Panc1 (cell line): Measurements from ENCODE around the gene SDR39U1. TPM values are rescaled to one million over a fixed set of nuclear protein-coding genes. Genes with fewer than 3 reads are reported as not detected.

Source experiments
- ATAC-seq: fragments of 200-7000 bp; cut with Tn5 transposase; 2 replicates; pipeline ENCODE4 v1.9.1; 2020; ENCODE audit warnings: mild to moderate bottlenecking, moderate library complexity
- BruUV-seq: library from RNA; stranded (reverse); fragments of 400-500 nt; replicated peaks from 2 replicates; lab custom pipeline; 2021; lab: Mats Ljungman, UMichigan
- CTCF ChIA-PET: fragments of 300-600 bp; sonication (Branson Sonifier 250); formaldehyde crosslinking; loops from one replicate; lab custom pipeline; 2022; ENCODE audit warnings: antibody characterized with exemption; lab: Charles Lee
- POLR2A ChIA-PET: fragments of 300-600 bp; sonication (Branson Sonifier 250); formaldehyde crosslinking; loops from one replicate; lab custom pipeline; 2022; ENCODE audit warnings: antibody characterized with exemption; lab: Charles Lee
- DNase-seq: peaks from one replicate; pipeline ENCODE4 v3.0.0-alpha.2; 2010; ENCODE audit warnings: low read depth, low spot score
- H3K27ac ChIP-seq: 2 replicates; pipeline ENCODE4 v1.5.1; 2011; ENCODE audit warnings: mild to moderate bottlenecking, low read length, inconsistent platforms
- H3K27me3 ChIP-seq: fragments of 200-500 bp; sonication (Bioruptor generic); 2 replicates; pipeline ENCODE4 v1.6.0; 2014; ENCODE audit warnings: low read length, inconsistent platforms; ENCODE audit not compliant: control insufficient read depth, insufficient read depth
- H3K36me3 ChIP-seq: fragments of 200-500 bp; sonication (Bioruptor generic); 2 replicates; pipeline ENCODE4 v1.5.1; 2014; ENCODE audit warnings: inconsistent platforms, mild to moderate bottlenecking, low read length, moderate library complexity; ENCODE audit not compliant: control insufficient read depth, insufficient read depth
- H3K4me1 ChIP-seq: 2 replicates; pipeline ENCODE4 v1.5.1; 2011; ENCODE audit warnings: inconsistent platforms, mild to moderate bottlenecking, low read length, moderate library complexity; ENCODE audit not compliant: control insufficient read depth, insufficient read depth
- H3K4me3 ChIP-seq, 2 experiments: 2 replicates each; pipeline ENCODE4 v1.5.1; 2011 to 2012; ENCODE audit warnings: low read depth in 2 of 2, low read length in 2 of 2, mild to moderate bottlenecking in 2 of 2, inconsistent platforms in 1 of 2, moderate library complexity in 1 of 2
- H3K9me3 ChIP-seq: fragments of 200-500 bp; sonication (Bioruptor generic); 2 replicates; pipeline ENCODE4 v1.5.1; 2014; ENCODE audit warnings: low read depth, mild to moderate bottlenecking, inconsistent platforms, low read length, moderate library complexity; ENCODE audit not compliant: control insufficient read depth, insufficient read depth
- POLR2AphosphoS5 ChIP-seq: IDR thresholded peaks from 2 replicates; pipeline ENCODE4 v1.6.1; 2012; ENCODE audit warnings: mild to moderate bottlenecking, low read depth, low read length, moderate library complexity
- SIN3A ChIP-seq: IDR thresholded peaks from 2 replicates; pipeline ENCODE4 v1.6.1; 2012; ENCODE audit warnings: low read depth, mild to moderate bottlenecking, low read length, moderate library complexity, borderline replicate concordance; ENCODE audit not compliant: insufficient read depth
- TCF7L2 ChIP-seq: IDR thresholded peaks from 2 replicates; pipeline ENCODE4 v1.6.1; 2011; ENCODE audit warnings: mild to moderate bottlenecking, low read depth, low read length, inconsistent platforms
- in situ Hi-C: cut with HindIII; loops from 2 replicates; pipeline ENCODE4 v1.10.0; 2016; ENCODE audit warnings: low sequenced_read_pairs, low pct_unique_long_range_greater_than_20kb
- intact Hi-C: fragments of 100-400 bp; cut with micrococcal nuclease; formaldehyde crosslinking; loops from one replicate; pipeline ENCODE4 v1.10.0; 2022; ENCODE audit not compliant: unreplicated experiment
- total RNA-seq: library from RNA; stranded (reverse); gene quantifications from one replicate; pipeline ENCODE4 v1.2.1, GENCODE V29; 2021; ENCODE audit not compliant: unreplicated experiment
- TF ChIP-seq, protein P1 (sequence below), 2 experiments: IDR thresholded peaks; 2 replicates each; pipeline ENCODE4 v1.6.1; 2011 to 2012; ENCODE audit warnings: low read depth in 2 of 2, control low read depth in 1 of 2, low read length in 1 of 2, mild to moderate bottlenecking in 1 of 2, moderate library complexity in 1 of 2; ENCODE audit not compliant: insufficient read depth in 1 of 2
- TF ChIP-seq, protein P2 (sequence below): fragments of 450-650 bp; IDR thresholded peaks from 2 replicates; pipeline ENCODE4 v1.5.1; 2017; ENCODE audit warnings: mild to moderate bottlenecking

Gene SDR39U1
- total RNA-seq, 1 experiment from 2014 or later: 54.2 TPM

DNA sequence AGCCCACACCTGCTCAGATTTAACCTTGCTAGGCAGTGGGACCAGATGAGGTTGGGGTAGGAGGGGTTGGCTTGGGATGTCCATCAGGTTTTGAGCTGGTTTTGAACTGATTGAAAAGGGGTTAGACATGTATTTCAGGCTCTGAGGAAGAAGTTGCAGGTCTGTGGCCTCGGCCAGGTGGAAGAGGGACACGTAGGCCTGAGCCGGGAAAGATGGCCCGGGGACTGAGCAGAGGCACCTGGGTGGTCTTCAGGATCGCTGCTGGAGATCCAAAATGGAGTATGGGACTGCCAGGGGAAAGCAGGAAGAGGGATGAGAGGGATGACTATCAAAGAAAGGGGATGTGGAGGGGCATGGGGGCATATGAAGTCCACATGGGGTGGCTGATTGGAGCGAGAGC is 36.2 kb downstream of the SDR39U1 start:
- H3K9me3 ChIP-seq: no peaks in the 10 kb centered on the region
- no peak overlapping the region for H3K4me3 ChIP-seq
- H3K36me3 ChIP-seq: no peaks in the 10 kb centered on the region
- intact Hi-C loops: no loop called here
- ChIA-PET POLR2A (no interaction called here), CTCF (no interaction called here)
- in situ Hi-C loops: no loop called here
- H3K27ac ChIP-seq: no peak overlapping the region
- BruUV-seq: no TSS peak
- no peak for TF ChIP-seq TCF7L2
- no peak for TF ChIP-seq POLR2AphosphoS5
- TF ChIP-seq, protein P1, sequence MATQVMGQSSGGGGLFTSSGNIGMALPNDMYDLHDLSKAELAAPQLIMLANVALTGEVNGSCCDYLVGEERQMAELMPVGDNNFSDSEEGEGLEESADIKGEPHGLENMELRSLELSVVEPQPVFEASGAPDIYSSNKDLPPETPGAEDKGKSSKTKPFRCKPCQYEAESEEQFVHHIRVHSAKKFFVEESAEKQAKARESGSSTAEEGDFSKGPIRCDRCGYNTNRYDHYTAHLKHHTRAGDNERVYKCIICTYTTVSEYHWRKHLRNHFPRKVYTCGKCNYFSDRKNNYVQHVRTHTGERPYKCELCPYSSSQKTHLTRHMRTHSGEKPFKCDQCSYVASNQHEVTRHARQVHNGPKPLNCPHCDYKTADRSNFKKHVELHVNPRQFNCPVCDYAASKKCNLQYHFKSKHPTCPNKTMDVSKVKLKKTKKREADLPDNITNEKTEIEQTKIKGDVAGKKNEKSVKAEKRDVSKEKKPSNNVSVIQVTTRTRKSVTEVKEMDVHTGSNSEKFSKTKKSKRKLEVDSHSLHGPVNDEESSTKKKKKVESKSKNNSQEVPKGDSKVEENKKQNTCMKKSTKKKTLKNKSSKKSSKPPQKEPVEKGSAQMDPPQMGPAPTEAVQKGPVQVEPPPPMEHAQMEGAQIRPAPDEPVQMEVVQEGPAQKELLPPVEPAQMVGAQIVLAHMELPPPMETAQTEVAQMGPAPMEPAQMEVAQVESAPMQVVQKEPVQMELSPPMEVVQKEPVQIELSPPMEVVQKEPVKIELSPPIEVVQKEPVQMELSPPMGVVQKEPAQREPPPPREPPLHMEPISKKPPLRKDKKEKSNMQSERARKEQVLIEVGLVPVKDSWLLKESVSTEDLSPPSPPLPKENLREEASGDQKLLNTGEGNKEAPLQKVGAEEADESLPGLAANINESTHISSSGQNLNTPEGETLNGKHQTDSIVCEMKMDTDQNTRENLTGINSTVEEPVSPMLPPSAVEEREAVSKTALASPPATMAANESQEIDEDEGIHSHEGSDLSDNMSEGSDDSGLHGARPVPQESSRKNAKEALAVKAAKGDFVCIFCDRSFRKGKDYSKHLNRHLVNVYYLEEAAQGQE (IDR thresholded peaks at IDR 0.05; ENCODE audit: insufficient read depth in 1 of 2, low read depth in 2 of 2, low read length in 1 of 2): no peak
- TF ChIP-seq SIN3A: no peak
- TF ChIP-seq, protein P2, sequence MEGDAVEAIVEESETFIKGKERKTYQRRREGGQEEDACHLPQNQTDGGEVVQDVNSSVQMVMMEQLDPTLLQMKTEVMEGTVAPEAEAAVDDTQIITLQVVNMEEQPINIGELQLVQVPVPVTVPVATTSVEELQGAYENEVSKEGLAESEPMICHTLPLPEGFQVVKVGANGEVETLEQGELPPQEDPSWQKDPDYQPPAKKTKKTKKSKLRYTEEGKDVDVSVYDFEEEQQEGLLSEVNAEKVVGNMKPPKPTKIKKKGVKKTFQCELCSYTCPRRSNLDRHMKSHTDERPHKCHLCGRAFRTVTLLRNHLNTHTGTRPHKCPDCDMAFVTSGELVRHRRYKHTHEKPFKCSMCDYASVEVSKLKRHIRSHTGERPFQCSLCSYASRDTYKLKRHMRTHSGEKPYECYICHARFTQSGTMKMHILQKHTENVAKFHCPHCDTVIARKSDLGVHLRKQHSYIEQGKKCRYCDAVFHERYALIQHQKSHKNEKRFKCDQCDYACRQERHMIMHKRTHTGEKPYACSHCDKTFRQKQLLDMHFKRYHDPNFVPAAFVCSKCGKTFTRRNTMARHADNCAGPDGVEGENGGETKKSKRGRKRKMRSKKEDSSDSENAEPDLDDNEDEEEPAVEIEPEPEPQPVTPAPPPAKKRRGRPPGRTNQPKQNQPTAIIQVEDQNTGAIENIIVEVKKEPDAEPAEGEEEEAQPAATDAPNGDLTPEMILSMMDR: no peak
- ATAC-seq: no peak
- peaks cover 3% of the 10 kb centered on the region for H3K27me3 ChIP-seq
- DNase-seq: no peak
- no peaks in the 10 kb centered on the region for H3K4me1 ChIP-seq

DNA sequence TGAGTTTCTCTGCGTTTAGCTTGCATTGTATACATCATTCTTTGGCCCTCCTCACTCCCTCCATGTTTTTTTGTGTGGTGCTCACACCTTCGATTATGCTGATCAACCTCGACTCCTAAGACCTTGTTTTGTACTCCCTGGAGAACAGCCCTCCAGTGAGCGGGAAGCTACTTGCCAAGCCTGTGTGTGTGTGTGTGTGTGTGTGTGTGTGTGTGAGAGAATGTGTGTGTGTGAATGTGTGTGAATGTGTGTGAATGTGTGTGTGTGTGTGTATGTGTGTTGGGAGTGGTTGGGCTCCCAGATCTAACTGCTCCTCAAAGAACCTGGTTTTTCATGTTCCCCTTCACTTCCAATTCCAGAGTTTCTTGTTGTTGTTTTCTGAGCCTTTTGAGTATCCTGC is 37.8 kb downstream of the SDR39U1 start:
- intact Hi-C loops (no loop called here), in situ Hi-C loops (no loop called here)
- no peak for ATAC-seq
- Histone ChIP-seq H3K4me3 (no peak overlapping the region), H3K27me3 (peaks cover 3% of the 10 kb centered on the region), H3K4me1 (no peaks in the 10 kb centered on the region), H3K27ac (no peak overlapping the region), H3K36me3 (no peaks in the 10 kb centered on the region), H3K9me3 (no peaks in the 10 kb centered on the region)
- POLR2A ChIA-PET: no interaction called here
- TF ChIP-seq, protein P1 (IDR thresholded peaks at IDR 0.05; ENCODE audit: insufficient read depth in 1 of 2, low read depth in 2 of 2, low read length in 1 of 2): no peak
- no peak for TF ChIP-seq POLR2AphosphoS5
- TF ChIP-seq TCF7L2: no peak
- no peak for TF ChIP-seq SIN3A
- TF ChIP-seq, protein P2: no peak
- CTCF ChIA-PET: no interaction called here
- no TSS peak for BruUV-seq
- DNase-seq: no peak
